PC-9 (cell line): Measurements from ENCODE around the gene ACTN2.

ENCODE experiments used
- CTCF ChIP-seq: fragments of 200-600 bp; sonication (generic); conservative IDR thresholded peaks from 2 replicates; pipeline ENCODE4 v1.6.1; 2017; ENCODE audit warnings: mixed run types, antibody characterized with exemption, mild to moderate bottlenecking, moderate library complexity
- EZH2 ChIP-seq: fragments of 200-600 bp; sonication (generic); IDR thresholded peaks from 2 replicates; pipeline ENCODE4 v1.8.0; 2017; ENCODE audit warnings: antibody characterized with exemption, low read depth

- TF ChIP-seq CTCF (peak; percentile 79), EZH2 (no peak)
Measured at GRCh38 chr1:236759252-236759859, 73.1 kb downstream of the ACTN2 start.
